ENCODE measurements around the gene BLACAT1.

Gene BLACAT1

DNA sequence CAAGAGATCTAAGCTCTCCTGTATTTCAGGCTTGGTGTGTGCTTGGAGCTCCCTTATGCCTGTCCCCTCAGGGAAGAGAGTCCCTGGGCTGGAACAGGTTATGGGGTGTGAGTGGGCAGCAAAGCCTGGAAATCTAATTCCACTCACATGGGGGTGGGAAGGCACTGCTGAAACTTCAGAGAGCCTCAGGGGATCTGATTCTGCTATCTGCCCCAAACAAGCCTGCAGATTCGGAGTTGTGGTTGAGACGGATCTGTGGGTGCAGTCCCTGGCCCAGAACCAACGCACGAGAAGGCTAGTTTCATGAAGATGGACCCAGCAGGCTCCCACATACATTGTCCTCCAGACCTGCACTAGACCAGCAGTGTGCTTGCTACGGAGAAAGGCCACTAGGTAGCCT, 2.9 kb downstream of the BLACAT1 start:
- H3K9me3 ChIP-seq (ENCODE audit: insufficient read depth, low read length) = no peaks in the 10 kb centered on the region
- no peak overlapping the region for H3K4me2 ChIP-seq (ENCODE audit: low read length)
- no peak overlapping the region for H3K27ac ChIP-seq (ENCODE audit: low read length)
- no peak for TF ChIP-seq EZH2phosphoT487 (IDR thresholded peaks at IDR 0.05; ENCODE audit: low read depth)
- TF ChIP-seq, protein P1, sequence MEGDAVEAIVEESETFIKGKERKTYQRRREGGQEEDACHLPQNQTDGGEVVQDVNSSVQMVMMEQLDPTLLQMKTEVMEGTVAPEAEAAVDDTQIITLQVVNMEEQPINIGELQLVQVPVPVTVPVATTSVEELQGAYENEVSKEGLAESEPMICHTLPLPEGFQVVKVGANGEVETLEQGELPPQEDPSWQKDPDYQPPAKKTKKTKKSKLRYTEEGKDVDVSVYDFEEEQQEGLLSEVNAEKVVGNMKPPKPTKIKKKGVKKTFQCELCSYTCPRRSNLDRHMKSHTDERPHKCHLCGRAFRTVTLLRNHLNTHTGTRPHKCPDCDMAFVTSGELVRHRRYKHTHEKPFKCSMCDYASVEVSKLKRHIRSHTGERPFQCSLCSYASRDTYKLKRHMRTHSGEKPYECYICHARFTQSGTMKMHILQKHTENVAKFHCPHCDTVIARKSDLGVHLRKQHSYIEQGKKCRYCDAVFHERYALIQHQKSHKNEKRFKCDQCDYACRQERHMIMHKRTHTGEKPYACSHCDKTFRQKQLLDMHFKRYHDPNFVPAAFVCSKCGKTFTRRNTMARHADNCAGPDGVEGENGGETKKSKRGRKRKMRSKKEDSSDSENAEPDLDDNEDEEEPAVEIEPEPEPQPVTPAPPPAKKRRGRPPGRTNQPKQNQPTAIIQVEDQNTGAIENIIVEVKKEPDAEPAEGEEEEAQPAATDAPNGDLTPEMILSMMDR (IDR thresholded peaks at IDR 0.05; ENCODE audit: low read depth, low read length) = no peak
- no peak overlapping the region for H3K4me3 ChIP-seq (ENCODE audit: low read length)
- no peak overlapping the region for H3K9ac ChIP-seq (ENCODE audit: low read length)
- no peaks in the 10 kb centered on the region for H3K4me1 ChIP-seq (ENCODE audit: low read length)
- peaks cover 53% of the 10 kb centered on the region for H3K27me3 ChIP-seq (ENCODE audit: low read depth, low read length)
- no peaks in the 10 kb centered on the region for H3K79me2 ChIP-seq (ENCODE audit: low read length)
- no peaks in the 10 kb centered on the region for H3K36me3 ChIP-seq (replicated peaks; ENCODE audit: low read depth, low read length)
- no peak overlapping the region for H2AFZ ChIP-seq (ENCODE audit: low read depth, low read length)
- peaks cover 4% of the 10 kb centered on the region; the same call in 1 of the 2 replicates for H4K20me1 ChIP-seq (ENCODE audit: insufficient read depth, low read length)

DNA sequence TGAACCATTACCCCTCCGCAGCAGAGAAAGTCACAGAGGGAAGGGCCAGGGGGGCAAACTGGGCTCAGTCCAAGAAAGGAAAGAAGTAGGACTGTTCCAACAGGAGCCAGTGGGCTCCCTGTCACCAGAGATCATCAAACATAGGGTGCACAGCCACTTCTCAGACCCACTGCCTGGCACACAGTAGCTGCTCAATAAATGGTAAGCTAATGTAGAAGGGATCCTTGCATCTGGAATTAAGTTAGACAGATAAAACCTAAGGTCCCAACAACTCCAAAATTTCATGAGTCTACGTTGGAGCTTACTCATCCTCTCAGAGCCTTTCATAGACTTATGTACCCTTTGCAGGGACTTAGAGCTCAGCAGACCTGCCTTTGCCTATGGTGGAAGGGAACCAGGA, 3.5 kb downstream of the BLACAT1 start:
- Histone ChIP-seq H3K27me3 (ENCODE audit: low read depth, low read length) (peaks cover 50% of the 10 kb centered on the region), H3K36me3 (replicated peaks; ENCODE audit: low read depth, low read length) (no peaks in the 10 kb centered on the region), H3K9ac (ENCODE audit: low read length) (no peak overlapping the region), H3K9me3 (ENCODE audit: insufficient read depth, low read length) (no peaks in the 10 kb centered on the region), H2AFZ (ENCODE audit: low read depth, low read length) (no peak overlapping the region), H3K4me2 (ENCODE audit: low read length) (no peak overlapping the region), H3K27ac (ENCODE audit: low read length) (no peak overlapping the region), H4K20me1 (ENCODE audit: insufficient read depth, low read length) (peaks cover 4% of the 10 kb centered on the region; the same call in 1 of the 2 replicates), H3K79me2 (ENCODE audit: low read length) (no peaks in the 10 kb centered on the region), H3K4me3 (ENCODE audit: low read length) (no peak overlapping the region), H3K4me1 (ENCODE audit: low read length) (no peaks in the 10 kb centered on the region)
- TF ChIP-seq EZH2phosphoT487 (IDR thresholded peaks at IDR 0.05; ENCODE audit: low read depth) = no peak
- TF ChIP-seq, protein P1 (IDR thresholded peaks at IDR 0.05; ENCODE audit: low read depth, low read length) = no peak

DNA sequence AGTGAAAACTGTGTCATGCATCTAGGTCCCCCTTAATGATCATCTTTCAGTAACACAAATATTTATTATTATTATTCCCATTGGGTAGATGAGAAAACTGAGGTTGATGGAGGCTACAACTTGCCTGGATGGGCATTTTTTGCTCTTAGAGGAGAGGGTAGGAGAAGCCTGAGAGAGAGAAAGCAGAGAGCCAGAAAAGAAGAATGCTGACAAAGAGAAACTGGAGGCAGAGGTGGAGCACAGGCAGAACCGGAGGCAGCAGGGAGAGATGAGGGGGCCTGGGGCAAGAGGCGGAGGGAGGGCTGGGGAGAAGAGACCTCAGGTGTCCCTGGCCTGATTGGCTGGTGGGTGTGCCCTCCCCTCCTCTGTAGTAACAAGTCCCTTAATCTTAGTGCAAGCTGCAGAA, 4.1 kb downstream of the BLACAT1 start:
- Histone ChIP-seq H2AFZ (ENCODE audit: low read depth, low read length) (no peak overlapping the region), H3K27me3 (ENCODE audit: low read depth, low read length) (peaks cover 50% of the 10 kb centered on the region), H4K20me1 (ENCODE audit: insufficient read depth, low read length) (peaks cover 4% of the 10 kb centered on the region; the same call in 1 of the 2 replicates), H3K4me3 (ENCODE audit: low read length) (no peak overlapping the region), H3K9me3 (ENCODE audit: insufficient read depth, low read length) (no peaks in the 10 kb centered on the region), H3K27ac (ENCODE audit: low read length) (no peak overlapping the region), H3K36me3 (replicated peaks; ENCODE audit: low read depth, low read length) (no peaks in the 10 kb centered on the region), H3K9ac (ENCODE audit: low read length) (no peak overlapping the region), H3K4me2 (ENCODE audit: low read length) (no peak overlapping the region), H3K4me1 (ENCODE audit: low read length) (no peaks in the 10 kb centered on the region), H3K79me2 (ENCODE audit: low read length) (no peaks in the 10 kb centered on the region)
- no peak for TF ChIP-seq EZH2phosphoT487 (IDR thresholded peaks at IDR 0.05; ENCODE audit: low read depth)
- TF ChIP-seq, protein P1 (IDR thresholded peaks at IDR 0.05; ENCODE audit: low read depth, low read length) = no peak

DNA sequence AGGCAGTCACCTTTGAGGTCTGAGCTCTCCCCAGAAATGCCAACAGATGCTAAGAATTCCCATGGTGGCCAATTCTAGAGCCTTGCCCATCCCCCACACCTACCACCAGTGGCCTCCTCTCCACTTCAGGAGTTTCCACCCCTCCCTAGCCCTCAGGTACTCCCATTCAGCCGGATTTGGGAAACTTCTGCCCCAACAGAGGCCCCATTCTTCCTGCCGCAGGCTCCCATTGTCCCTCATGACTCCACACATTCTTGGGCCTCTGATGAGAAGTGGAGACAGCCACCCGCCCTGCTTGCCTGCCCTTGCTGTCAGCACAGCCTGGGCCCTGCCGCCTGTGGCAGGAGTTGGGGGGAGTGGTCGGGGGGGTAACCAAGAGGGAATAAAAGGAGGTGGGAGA, 4.6 kb downstream of the BLACAT1 start:
- Histone ChIP-seq H4K20me1 (ENCODE audit: insufficient read depth, low read length) (peaks cover 4% of the 10 kb centered on the region; the same call in 1 of the 2 replicates), H3K36me3 (replicated peaks; ENCODE audit: low read depth, low read length) (no peaks in the 10 kb centered on the region), H3K79me2 (ENCODE audit: low read length) (no peaks in the 10 kb centered on the region), H3K9ac (ENCODE audit: low read length) (no peak overlapping the region), H3K27me3 (ENCODE audit: low read depth, low read length) (peaks cover 53% of the 10 kb centered on the region), H3K4me3 (ENCODE audit: low read length) (no peak overlapping the region), H3K4me1 (ENCODE audit: low read length) (no peaks in the 10 kb centered on the region), H2AFZ (ENCODE audit: low read depth, low read length) (no peak overlapping the region), H3K27ac (ENCODE audit: low read length) (no peak overlapping the region), H3K9me3 (ENCODE audit: insufficient read depth, low read length) (no peaks in the 10 kb centered on the region), H3K4me2 (ENCODE audit: low read length) (no peak overlapping the region)
- TF ChIP-seq, protein P1 (IDR thresholded peaks at IDR 0.05; ENCODE audit: low read depth, low read length) = no peak
- no peak for TF ChIP-seq EZH2phosphoT487 (IDR thresholded peaks at IDR 0.05; ENCODE audit: low read depth)

Data from OCI-LY3 (cell line).